ENCODE data around the gene PIK3CD. TPM values are rescaled to one million over a fixed set of nuclear protein-coding genes. Genes with fewer than 3 reads are reported as not detected.

PIK3CD gene
- total and polyA plus RNA-seq, 2 donors (not counting 3 experiments of a cell fraction or from before 2014, with no cell fraction given): 3.5 to 5.2 TPM

- FAIRE-seq: no peak
- ChIA-PET CTCF (no interaction called here), POLR2A (interaction anchor here (0.6 kb wide), 1 partner anchor 9 kb away, joined by 8 read pairs; no protein-coding TSS in a partner anchor)
Observed at GRCh38 chr1:9676815-9677393, 25.4 kb downstream of the PIK3CD start.

More at GRCh38 chr1:9676815-9677393, 25.4 kb downstream of the PIK3CD start:
- no peak overlapping the region for H3K9ac ChIP-seq (replicated peaks; ENCODE audit: extremely low read depth, insufficient read depth, low read length)
- H3K4me2 ChIP-seq (ENCODE audit: insufficient read depth, low read length): no peak overlapping the region
- no peaks in the 10 kb centered on the region for H3K9me1 ChIP-seq (replicated peaks; ENCODE audit: control insufficient read depth, extremely low read depth, insufficient read depth, low read length)
- H2AFZ ChIP-seq (ENCODE audit: low read depth, low read length): no peak overlapping the region
- H3K27me3 ChIP-seq (ENCODE audit: control insufficient read depth in 2 of 2, insufficient read depth in 2 of 2, low read length in 2 of 2): no peaks in the 10 kb centered on the region
- no peaks in the 10 kb centered on the region for H3K36me3 ChIP-seq (ENCODE audit: control insufficient read depth in 2 of 2, extremely low read depth in 1 of 2, insufficient read depth in 2 of 2, low read length in 2 of 2)
- dilution Hi-C loops (cut with MboI; ENCODE audit: extremely low pct_ligation_motif_present, low sequenced_read_pairs) (no loop called here), intact Hi-C loops (cut with micrococcal nuclease) (no loop called here)
- H4K20me1 ChIP-seq (replicated peaks; ENCODE audit: control insufficient read depth, extremely low read depth, insufficient read depth, low read length): no peaks in the 10 kb centered on the region
- H3K27ac ChIP-seq (ENCODE audit: insufficient read depth, low read depth, low read length): no peak overlapping the region
- no peaks in the 10 kb centered on the region for H3K9me3 ChIP-seq (replicated peaks; ENCODE audit: control insufficient read depth, insufficient read depth, low read length)
- DNase-seq (ENCODE audit: low read depth, low spot score): no peak
- H3K4me1 ChIP-seq (ENCODE audit: control insufficient read depth, extremely low read depth, insufficient read depth, low read length): no peaks in the 10 kb centered on the region
- no peaks in the 10 kb centered on the region for H3K79me2 ChIP-seq (ENCODE audit: control insufficient read depth, insufficient read depth, low read length)
- BruUV-seq (replicated peaks): no TSS peak
- TF ChIP-seq MAX (IDR thresholded peaks at IDR 0.05; ENCODE audit: insufficient read depth, insufficient read length) (no peak), POLR2A (IDR thresholded peaks at IDR 0.05; ENCODE audit: low read depth, low read length) (no peak), JUN (IDR thresholded peaks at IDR 0.05; ENCODE audit: borderline replicate concordance, insufficient read depth, insufficient read length, low read depth) (no peak), POLR2AphosphoS5 (IDR thresholded peaks at IDR 0.05; ENCODE audit: insufficient read depth, low read depth, low read length) (no peak), CTCF (IDR thresholded peaks at IDR 0.05; ENCODE audit: extremely low read depth in 1 of 2, insufficient read depth in 1 of 2, low read depth in 1 of 2, low read length in 2 of 2) (no peak), GATA2 (IDR thresholded peaks at IDR 0.05; ENCODE audit: insufficient read depth, insufficient read length, low read depth, low read length) (no peak)
- no peak overlapping the region for H3K4me3 ChIP-seq (replicated peaks in 1 of 3; ENCODE audit: insufficient read depth in 1 of 3, low read depth in 1 of 3, low read length in 3 of 3)
